ENCODE data around the gene NLGN2. TPM values are rescaled to one million over a fixed set of nuclear protein-coding genes. Genes with fewer than 3 reads are reported as not detected.

Gene NLGN2
- total and polyA plus RNA-seq, 2 of the 8 experiments (the other 6 are each of a cell fraction or from before 2014, with no cell fraction given): 21.2 to 62.8 TPM

DNA sequence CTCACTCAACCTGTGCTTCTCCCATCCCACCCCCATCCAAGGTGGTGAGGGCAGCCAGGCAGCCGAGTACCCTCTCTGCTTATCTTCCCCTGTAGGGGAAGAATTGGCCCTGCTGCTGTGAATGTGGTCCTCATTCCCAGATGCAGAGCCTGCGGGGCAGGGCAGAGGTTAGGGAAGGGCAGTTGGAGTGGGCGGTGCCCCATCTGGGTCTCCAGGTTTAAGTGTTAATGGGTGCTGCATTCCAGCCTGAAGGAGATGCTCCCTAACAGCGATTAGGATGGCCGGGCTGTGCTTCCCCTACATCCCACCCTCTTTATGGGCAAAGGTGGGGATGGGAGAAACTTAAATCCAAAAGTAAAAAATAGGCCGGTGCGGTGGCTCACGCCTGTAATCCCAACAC is 40.6 kb upstream of the NLGN2 start:
- ChIA-PET CTCF (ENCODE audit: partially characterized antibody) (interaction anchor here (1.0 to 1.1 kb wide), 2 partner anchors 11 to 19 kb away, joined by 3 read pairs; no protein-coding TSS in a partner anchor), POLR2A (ENCODE audit: partially characterized antibody) (interaction anchor here (0.8 to 2.7 kb wide), 3 partner anchors 12 to 214 kb away, joined by 3 to 10 read pairs (median 3); partner anchors contain the start of gene TMEM95)

More for the DNA sequence above, 40.6 kb upstream of the NLGN2 start:
- peaks cover 0 to 11% (median 4%) of the 10 kb centered on the region in 4 experiments; a peak in 5 of 7 replicates for H3K4me1 ChIP-seq (replicated peaks in 1 of 4; ENCODE audit: control insufficient read depth in 3 of 4, insufficient read depth in 4 of 4, low read length in 3 of 4)
- peak overlapping the region in 1 of 4 experiments; percentile 32; a peak in 1 of 7 replicates for H3K9ac ChIP-seq (replicated peaks in 1 of 4; ENCODE audit: extremely low read depth in 1 of 4, low read depth in 3 of 4, low read length in 3 of 4)
- no peaks in the 10 kb centered on the region for H3K79me2 ChIP-seq (ENCODE audit: control insufficient read depth in 1 of 2, insufficient read depth in 2 of 2, low read length in 2 of 2)
- H3K9me3 ChIP-seq (ENCODE audit: insufficient read depth in 2 of 2, low read depth in 1 of 2, low read length in 1 of 2): no peaks in the 10 kb centered on the region
- H3K4me3 ChIP-seq (ENCODE audit: extremely low read depth in 1 of 4, insufficient read depth in 2 of 4, low read depth in 3 of 4, low read length in 4 of 4): no peak overlapping the region
- FAIRE-seq (no peak), DNase-seq (ENCODE audit: low read depth in 1 of 2, low spot score in 2 of 2) (no peak)
- H4K20me1 ChIP-seq (replicated peaks in 1 of 2; ENCODE audit: control insufficient read depth in 1 of 2, insufficient read depth in 2 of 2, low read length in 2 of 2): no peaks in the 10 kb centered on the region
- H4K5ac ChIP-seq (ENCODE audit: insufficient read length, low read depth, low read length): no peak overlapping the region
- peak overlapping the region; percentile 69 for H3K4ac ChIP-seq (replicated peaks; ENCODE audit: insufficient read length, low read depth, low read length)
- no peak overlapping the region; the same call in 1 of the 2 replicates for H3K18ac ChIP-seq (ENCODE audit: extremely low read depth, low read length)
- H2BK120ac ChIP-seq (replicated peaks; ENCODE audit: low read depth, low read length): no peak overlapping the region
- H3K79me1 ChIP-seq (ENCODE audit: low read depth, low read length): no peaks in the 10 kb centered on the region
- no peak overlapping the region for H2AFZ ChIP-seq (ENCODE audit: low read length)
- H3K27ac ChIP-seq (ENCODE audit: low read depth, low read length): no peak overlapping the region
- TF ChIP-seq TAF7 (optimal IDR thresholded peaks at IDR 0.05; ENCODE audit: borderline replicate concordance, low read depth, low read length): no peak
- TF ChIP-seq TEAD4 (IDR thresholded peaks at IDR 0.05; ENCODE audit: low read depth, low read length): peak; percentile 54; the same call in 1 of the 2 replicates
- no peak overlapping the region for H2BK20ac ChIP-seq (ENCODE audit: low read length)
- H3K23me2 ChIP-seq (ENCODE audit: low read depth, low read length): no peaks in the 10 kb centered on the region
- H4K91ac ChIP-seq (replicated peaks; ENCODE audit: insufficient read length, low read length): no peak overlapping the region
- H2BK15ac ChIP-seq (ENCODE audit: low read length): no peak overlapping the region
- 63% methylated on average over 7 of the region's 8 CpGs; no CpG with 5 or more reads in 1 of the 2 experiments for WGBS, 2 experiments (ENCODE audit: extremely low coverage in 1 of 2, insufficient coverage in 1 of 2, insufficient read length in 1 of 2, insufficient replicate concordance in 2 of 2, low coverage in 1 of 2, low lambda C conversion rate in 2 of 2, missing lambda C conversion rate in 1 of 2)
- no peak overlapping the region for H3K4me2 ChIP-seq (ENCODE audit: insufficient read depth in 1 of 2, low read depth in 2 of 2, low read length in 2 of 2)
- H2BK5ac ChIP-seq (ENCODE audit: low read depth, low read length): no peak overlapping the region
- H3K27me3 ChIP-seq (replicated peaks in 1 of 4; ENCODE audit: control insufficient read depth in 3 of 4, extremely low read depth in 1 of 4, insufficient read depth in 3 of 4, low read length in 3 of 4): no peaks in the 10 kb centered on the region
- peak overlapping the region; percentile 27; the same call in 1 of the 2 replicates for H2BK12ac ChIP-seq (ENCODE audit: low read depth, low read length)
- H3K14ac ChIP-seq (ENCODE audit: insufficient read length): no peak overlapping the region
- 0 out of 2 replicates have a peak overlapping the region, but pooled peaks have one; percentile 68 for H4K8ac ChIP-seq (ENCODE audit: extremely low read depth, insufficient read depth, low read length)
- H3K56ac ChIP-seq (replicated peaks; ENCODE audit: insufficient read length, low read depth, low read length): no peak overlapping the region
- no peak overlapping the region for H2AK5ac ChIP-seq (ENCODE audit: low read depth, low read length)
- no peak overlapping the region for H3K23ac ChIP-seq (ENCODE audit: insufficient read length)
- H3K36me3 ChIP-seq (ENCODE audit: control insufficient read depth in 2 of 4, insufficient read depth in 4 of 4, low read length in 3 of 4): no peaks in the 10 kb centered on the region
